GM18870 (cell line): ENCODE measurements around the gene OVCH2.
"Not testable (repeated sequence)": the region's sequence is repeated elsewhere in the genome, so short reads cannot be mapped to it uniquely, and the experiment has no call there.

Experiments used
- ATAC-seq: cut with Tn5 transposase; IDR thresholded peaks from one replicate; pipeline ENCODE4 v1.9.1; 2021; ENCODE audit warnings: moderate library complexity; ENCODE audit not compliant: unreplicated experiment

The OVCH2 gene

GRCh38 chr11:7706377-7706776 lies at the start of gene OVCH2:
OVCH2 (minus strand) TSS chr11:7706477; CDS start chr11:7706394, 83 bp downstream.
- no peak for ATAC-seq

- ATAC-seq = no peak
These were observed 43.2 kb upstream of the OVCH2 start for GRCh38 chr11:7749456-7749855.

GRCh38 chr11:7734767-7735166 lies 28.5 kb upstream of the OVCH2 start:
- ATAC-seq = not testable (repeated sequence)

GRCh38 chr11:7714786-7715185 lies 8.5 kb upstream of the OVCH2 start:
- no peak for ATAC-seq

GRCh38 chr11:7703740-7704139 lies 2.5 kb downstream of the OVCH2 start:
- no peak for ATAC-seq

GRCh38 chr11:7696424-7696823 lies 9.9 kb downstream of the OVCH2 start:
- no peak for ATAC-seq

- ATAC-seq = no peak
These were observed 12.0 kb downstream of the OVCH2 start for GRCh38 chr11:7694235-7694634.

- no peak for ATAC-seq
These were observed 13.9 kb downstream of the OVCH2 start for GRCh38 chr11:7692426-7692825.

GRCh38 chr11:7691759-7692350 lies 14.4 kb downstream of the OVCH2 start:
- no peak for ATAC-seq

GRCh38 chr11:7690648-7691047 lies 15.6 kb downstream of the OVCH2 start:
- ATAC-seq = no peak

GRCh38 chr11:7689239-7689638 lies 17.0 kb downstream of the OVCH2 start:
- ATAC-seq = no peak

GRCh38 chr11:7688238-7688826 lies 17.9 kb downstream of the OVCH2 start:
- no peak for ATAC-seq

- ATAC-seq = no peak
These were observed 18.9 kb downstream of the OVCH2 start for GRCh38 chr11:7687386-7687785.

- ATAC-seq = no peak
These were observed 19.5 kb downstream of the OVCH2 start for GRCh38 chr11:7686761-7687160.

- ATAC-seq = no peak
These were observed 22.7 kb downstream of the OVCH2 start for GRCh38 chr11:7683571-7683970.

- ATAC-seq = no peak
These were observed 28.5 kb downstream of the OVCH2 start for GRCh38 chr11:7677796-7678201.

- no peak for ATAC-seq
These were observed 29.2 kb downstream of the OVCH2 start for GRCh38 chr11:7677071-7677470.

GRCh38 chr11:7675631-7676030 lies 30.6 kb downstream of the OVCH2 start:
- no peak for ATAC-seq

- no peak for ATAC-seq
These were observed 32.4 kb downstream of the OVCH2 start for GRCh38 chr11:7673724-7674434.

GRCh38 chr11:7672960-7673723 lies 33.1 kb downstream of the OVCH2 start, which contains the start of gene CYB5R2:
CYB5R2 (minus strand) TSS chr11:7673500; CDS start chr11:7672825, 675 bp downstream.
- no peak for ATAC-seq

- peak; percentile 10 for ATAC-seq
These were observed 33.9 kb downstream of the OVCH2 start for GRCh38 chr11:7672276-7672959.
